Measurements from ENCODE around the gene C17orf114.

Gene C17orf114

GRCh38 chr17:4822835-4823234, 20.7 kb upstream of the C17orf114 start:
- no peak for DNase-seq

GRCh38 chr17:4818276-4818675, 16.1 kb upstream of the C17orf114 start:
- DNase-seq, result no peak

GRCh38 chr17:4816826-4817225, 14.7 kb upstream of the C17orf114 start:
- no peak for DNase-seq

GRCh38 chr17:4815043-4815675, 13.0 kb upstream of the C17orf114 start:
- DNase-seq, result no peak

- no peak for DNase-seq
These were observed 10.6 kb upstream of the C17orf114 start for GRCh38 chr17:4812690-4813089.

GRCh38 chr17:4811471-4811870, 9.3 kb upstream of the C17orf114 start:
- DNase-seq, result no peak

GRCh38 chr17:4810696-4811290, 8.7 kb upstream of the C17orf114 start:
- no peak for DNase-seq

- no peak for DNase-seq
These were observed 6.2 kb upstream of the C17orf114 start for GRCh38 chr17:4808378-4808767.

- DNase-seq, result no peak
These were observed 5.7 kb upstream of the C17orf114 start for GRCh38 chr17:4807605-4808377.

- DNase-seq, result peak; percentile 93
These were observed 4.9 kb upstream of the C17orf114 start, which contains the start of gene PLD2 for GRCh38 chr17:4806777-4807604. Gene PLD2, plus strand, starts transcription at chr17:4807152. Its CDS starts 621 bp downstream, at chr17:4807773.

- DNase-seq, result no peak
These were observed 4.3 kb upstream of the C17orf114 start for GRCh38 chr17:4806456-4806776.

GRCh38 chr17:4800462-4801196, 1.5 kb downstream of the C17orf114 start:
- no peak for DNase-seq

- peak; percentile 64 for DNase-seq
These were observed 5.6 kb downstream of the C17orf114 start for GRCh38 chr17:4796552-4796920.

- DNase-seq, result no peak
These were observed 7.0 kb downstream of the C17orf114 start for GRCh38 chr17:4795168-4795567.

GRCh38 chr17:4790705-4791088, 11.4 kb downstream of the C17orf114 start:
- DNase-seq, result no peak

- DNase-seq, result peak; percentile 89
These were observed 12.0 kb downstream of the C17orf114 start for GRCh38 chr17:4789951-4790704.

GRCh38 chr17:4789701-4789950, 12.5 kb downstream of the C17orf114 start:
- no peak for DNase-seq

- DNase-seq, result no peak
These were observed 13.1 kb downstream of the C17orf114 start, which contains the start of gene GLTPD2 for GRCh38 chr17:4788807-4789700. Gene GLTPD2, plus strand, starts transcription at chr17:4788964. Its CDS starts 48 bp downstream, at chr17:4789012.

- no peak for DNase-seq
These were observed 13.8 kb downstream of the C17orf114 start for GRCh38 chr17:4788159-4788806.

GRCh38 chr17:4786516-4786915, 15.6 kb downstream of the C17orf114 start:
- DNase-seq, result no peak

Data from activated CD8-positive, alpha-beta memory T cell treated with anti-CD3 and anti-CD28 coated beads for 24 hours (primary cell).